ENCODE results near the gene PLEKHH2. TPM values are rescaled to one million over a fixed set of nuclear protein-coding genes. Genes with fewer than 3 reads are reported as not detected.

The PLEKHH2 gene
- polyA plus RNA-seq, 1 experiment: 2.2 TPM

DNA sequence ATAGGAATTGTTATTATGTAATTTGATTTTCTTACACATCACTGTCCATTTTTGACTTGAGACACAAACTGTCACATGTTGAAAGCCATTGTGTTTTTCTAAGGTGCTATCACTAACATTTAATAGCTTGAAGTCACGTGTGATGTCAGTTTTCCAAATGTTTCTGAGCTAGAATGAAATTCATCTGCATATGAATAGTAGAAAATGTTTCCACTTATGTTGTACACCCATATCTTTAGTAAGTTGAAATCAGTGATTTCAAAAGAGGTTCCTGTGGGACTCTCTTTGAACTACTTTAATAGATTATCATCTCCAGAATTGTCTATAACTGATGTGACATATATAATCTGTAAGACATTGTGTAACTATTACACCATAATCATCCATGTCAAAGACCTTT lies 173.8 kb downstream of the PLEKHH2 start:
- Histone ChIP-seq H3K27me3 (ENCODE audit: control insufficient read depth, insufficient read depth, low read length) (no peaks in the 10 kb centered on the region), H3K4me3 (ENCODE audit: low read depth, low read length) (no peak overlapping the region), H3K36me3 (ENCODE audit: control insufficient read depth, insufficient read depth, low read length) (no peaks in the 10 kb centered on the region)
- POLR2A ChIA-PET: no interaction called here
- CTCF ChIA-PET: no interaction called here
- TF ChIP-seq, protein P1, sequence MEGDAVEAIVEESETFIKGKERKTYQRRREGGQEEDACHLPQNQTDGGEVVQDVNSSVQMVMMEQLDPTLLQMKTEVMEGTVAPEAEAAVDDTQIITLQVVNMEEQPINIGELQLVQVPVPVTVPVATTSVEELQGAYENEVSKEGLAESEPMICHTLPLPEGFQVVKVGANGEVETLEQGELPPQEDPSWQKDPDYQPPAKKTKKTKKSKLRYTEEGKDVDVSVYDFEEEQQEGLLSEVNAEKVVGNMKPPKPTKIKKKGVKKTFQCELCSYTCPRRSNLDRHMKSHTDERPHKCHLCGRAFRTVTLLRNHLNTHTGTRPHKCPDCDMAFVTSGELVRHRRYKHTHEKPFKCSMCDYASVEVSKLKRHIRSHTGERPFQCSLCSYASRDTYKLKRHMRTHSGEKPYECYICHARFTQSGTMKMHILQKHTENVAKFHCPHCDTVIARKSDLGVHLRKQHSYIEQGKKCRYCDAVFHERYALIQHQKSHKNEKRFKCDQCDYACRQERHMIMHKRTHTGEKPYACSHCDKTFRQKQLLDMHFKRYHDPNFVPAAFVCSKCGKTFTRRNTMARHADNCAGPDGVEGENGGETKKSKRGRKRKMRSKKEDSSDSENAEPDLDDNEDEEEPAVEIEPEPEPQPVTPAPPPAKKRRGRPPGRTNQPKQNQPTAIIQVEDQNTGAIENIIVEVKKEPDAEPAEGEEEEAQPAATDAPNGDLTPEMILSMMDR (IDR thresholded peaks at IDR 0.05; ENCODE audit: insufficient read depth, low read depth, low read length): no peak
- no peak for DNase-seq (ENCODE audit: low read depth)

DNA sequence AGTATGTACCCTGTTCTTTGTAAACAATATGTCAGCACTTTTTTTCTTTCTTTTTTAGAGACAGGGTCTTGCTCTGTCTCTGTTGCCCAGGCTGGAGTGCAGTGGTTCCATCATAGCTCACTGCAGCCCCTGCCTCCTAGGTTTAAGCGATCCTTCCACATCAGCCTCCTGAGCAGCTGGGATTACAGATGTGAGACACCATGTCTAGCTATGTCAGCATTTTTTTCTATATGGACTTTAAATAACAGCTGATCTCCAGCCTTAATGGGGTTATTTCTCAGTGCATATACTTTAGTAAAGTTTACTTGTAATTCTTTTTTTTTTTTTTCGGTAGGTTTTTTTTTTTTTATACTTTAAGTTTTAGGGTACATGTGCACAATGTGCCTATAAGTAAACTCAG lies 174.9 kb downstream of the PLEKHH2 start:
- no peaks in the 10 kb centered on the region for H3K27me3 ChIP-seq (ENCODE audit: control insufficient read depth, insufficient read depth, low read length)
- ChIA-PET POLR2A (no interaction called here), CTCF (no interaction called here)
- no peak for DNase-seq (ENCODE audit: low read depth)
- H3K36me3 ChIP-seq (ENCODE audit: control insufficient read depth, insufficient read depth, low read length): no peaks in the 10 kb centered on the region
- TF ChIP-seq, protein P1 (IDR thresholded peaks at IDR 0.05; ENCODE audit: insufficient read depth, low read depth, low read length): no peak
- no peak overlapping the region for H3K4me3 ChIP-seq (ENCODE audit: low read depth, low read length)

DNA sequence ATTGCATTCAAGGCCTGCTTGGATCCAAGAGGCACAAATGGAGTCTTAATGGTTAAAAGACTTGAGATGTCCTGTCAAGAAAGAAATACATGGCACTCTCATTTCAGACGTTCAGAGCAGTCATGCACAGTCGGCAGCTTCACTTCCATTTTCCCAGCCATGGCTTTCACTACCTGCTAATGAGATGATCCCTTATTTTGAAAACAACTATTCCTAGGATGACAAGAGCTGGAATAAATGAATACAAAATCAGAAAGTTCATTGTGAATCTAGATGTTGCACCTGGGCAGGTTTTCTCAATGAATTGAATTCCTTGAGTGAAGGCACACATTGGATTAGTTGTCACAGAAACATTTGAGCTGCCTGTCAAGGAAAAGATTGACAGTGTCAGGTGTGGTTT lies 175.9 kb downstream of the PLEKHH2 start:
- POLR2A ChIA-PET: no interaction called here
- TF ChIP-seq, protein P1 (IDR thresholded peaks at IDR 0.05; ENCODE audit: insufficient read depth, low read depth, low read length): no peak
- Histone ChIP-seq H3K36me3 (ENCODE audit: control insufficient read depth, insufficient read depth, low read length) (no peaks in the 10 kb centered on the region), H3K4me3 (ENCODE audit: low read depth, low read length) (no peak overlapping the region), H3K27me3 (ENCODE audit: control insufficient read depth, insufficient read depth, low read length) (no peaks in the 10 kb centered on the region)
- DNase-seq (ENCODE audit: low read depth): no peak
- CTCF ChIA-PET: no interaction called here

DNA sequence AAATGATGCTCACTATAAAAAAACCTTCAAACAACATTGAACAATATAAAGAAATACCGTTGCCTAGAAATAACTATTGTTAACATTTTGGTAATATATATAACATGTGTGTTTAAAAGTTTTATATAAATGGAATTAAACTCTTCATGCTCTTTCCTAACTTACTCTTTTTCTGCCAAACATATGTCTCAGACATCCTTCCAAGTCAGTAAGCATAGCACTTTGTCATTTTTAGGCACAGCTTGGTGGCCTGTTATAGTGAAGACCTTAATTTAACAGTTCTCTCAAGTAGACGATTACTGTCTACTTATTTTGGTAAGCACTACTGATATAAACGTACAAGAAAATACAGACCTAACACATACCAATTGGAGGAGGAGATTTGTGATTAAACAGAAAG lies 177.7 kb downstream of the PLEKHH2 start:
- TF ChIP-seq, protein P1 (IDR thresholded peaks at IDR 0.05; ENCODE audit: insufficient read depth, low read depth, low read length): no peak
- CTCF ChIA-PET: no interaction called here
- POLR2A ChIA-PET: no interaction called here
- no peak for DNase-seq (ENCODE audit: low read depth)
- no peaks in the 10 kb centered on the region for H3K27me3 ChIP-seq (ENCODE audit: control insufficient read depth, insufficient read depth, low read length)
- no peaks in the 10 kb centered on the region for H3K36me3 ChIP-seq (ENCODE audit: control insufficient read depth, insufficient read depth, low read length)
- no peak overlapping the region for H3K4me3 ChIP-seq (ENCODE audit: low read depth, low read length)

Small RNA genes within 50 kb of the gene (small RNA-seq; reads per million reads assigned to genes)
- gene RF00019 (ENCODE audit: insufficient read length, low read depth, low replicate concordance) (not detected), gene RN7SKP66 (ENCODE audit: insufficient read length, low read depth, low replicate concordance) (not detected)

Other genes starting within 250 kb of the PLEKHH2 start
- gene THADA, start 41.2 kb upstream of the PLEKHH2 start, polyA plus RNA-seq (2011; rRNA removed): 15.2 and 21.6 TPM in 2 replicates
- 0.12 and 0.48 TPM in 2 replicates for gene C1GALT1C1L, start 39.2 kb downstream of the PLEKHH2 start, polyA plus RNA-seq (2011; rRNA removed)
- 7.2 and 15.3 TPM in 2 replicates for gene DYNC2LI1, start 136.8 kb downstream of the PLEKHH2 start, polyA plus RNA-seq (2011; rRNA removed)
- not detected in 2 replicates for gene ABCG5, start 201.6 kb downstream of the PLEKHH2 start, polyA plus RNA-seq (2011; rRNA removed)
- gene ABCG8, start 201.7 kb downstream of the PLEKHH2 start, polyA plus RNA-seq (2011; rRNA removed): not detected in 2 replicates